Spleen (tissue), 7 donors: ENCODE measurements around the gene CCND2.

ENCODE experiments used
- POLR2A ChIP-seq, 3 donors: fragments of 450-650 bp; IDR thresholded peaks; one replicate each; pipeline ENCODE4 v1.5.1; 2017; ENCODE audit warnings: antibody characterized with exemption in 3 of 3, mild to moderate bottlenecking in 1 of 3
- POLR2AphosphoS5 ChIP-seq, 3 donors: sonication (generic); formaldehyde crosslinking; IDR thresholded peaks; one replicate each; pipeline ENCODE4 v1.5.1; 2017; ENCODE audit warnings: antibody characterized with exemption in 3 of 3
- TF ChIP-seq, protein P1 (sequence below), 11 experiments: fragments of 200-600 bp in 7 of 11; fragments of 450-650 bp in 4 of 11; sonication (generic) in 4 of 11; IDR thresholded peaks in 8 of 11; conservative IDR thresholded peaks in 3 of 11; 1 replicate in 7 of 11; 2 replicates in 4 of 11; pipeline versions ENCODE4 v1.4.0 to v1.8.0; 2016 to 2021; ENCODE audit warnings: antibody characterized with exemption in 11 of 11, inconsistent platforms in 4 of 11, mild to moderate bottlenecking in 1 of 11
- donor health status: DM: no; HTN: no; CAD: no; lungs with moderate emphysema.
- donor health status: DM: no; HTN: no; CAD: no.
- donor health status: DM: no; HTN: no; CAD: no.

DNA sequence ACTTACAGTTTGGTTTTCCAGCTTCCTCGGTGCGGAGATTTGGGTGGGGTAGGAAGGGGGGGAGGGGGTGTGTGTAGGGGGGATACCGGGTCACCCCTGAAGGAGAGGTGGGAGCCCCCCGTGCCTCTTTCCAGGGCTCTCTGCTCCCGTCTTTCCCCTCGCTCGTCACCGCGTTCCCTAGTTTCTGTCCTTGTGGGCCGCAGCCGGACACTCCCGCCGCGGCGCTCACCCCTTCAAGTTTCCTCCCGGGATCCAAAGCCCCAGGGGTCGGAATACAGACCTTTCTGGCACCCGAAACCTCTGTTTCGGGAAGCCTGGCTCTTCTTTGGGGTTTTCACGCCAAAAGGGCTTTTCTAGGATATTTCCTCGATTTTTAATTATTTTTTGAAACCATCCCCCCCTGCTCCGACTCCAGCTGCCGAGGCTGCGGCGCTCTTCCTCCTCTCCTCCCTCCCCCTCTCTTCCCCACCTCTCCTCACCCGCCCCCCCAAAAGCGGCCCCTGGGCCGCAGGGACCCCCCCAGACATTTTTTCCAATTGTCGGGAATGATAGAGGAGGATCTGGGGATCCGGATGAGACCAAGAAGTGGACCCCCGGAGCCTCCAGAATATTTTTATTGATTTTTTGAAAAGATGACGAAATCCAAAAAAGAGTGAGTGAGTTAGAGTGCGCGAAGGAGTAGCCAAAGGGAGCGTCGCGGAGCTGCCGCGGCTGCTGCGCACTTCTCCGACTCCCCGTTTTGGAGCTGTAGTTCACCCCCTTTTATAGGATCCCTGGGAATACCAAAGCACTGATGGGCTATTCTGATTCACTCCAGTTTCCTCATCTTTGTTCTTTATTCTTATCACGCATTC is 1.7 kb downstream of the CCND2 start:
- no peak for TF ChIP-seq POLR2A (IDR thresholded peaks at IDR 0.05)
- TF ChIP-seq, protein P1, sequence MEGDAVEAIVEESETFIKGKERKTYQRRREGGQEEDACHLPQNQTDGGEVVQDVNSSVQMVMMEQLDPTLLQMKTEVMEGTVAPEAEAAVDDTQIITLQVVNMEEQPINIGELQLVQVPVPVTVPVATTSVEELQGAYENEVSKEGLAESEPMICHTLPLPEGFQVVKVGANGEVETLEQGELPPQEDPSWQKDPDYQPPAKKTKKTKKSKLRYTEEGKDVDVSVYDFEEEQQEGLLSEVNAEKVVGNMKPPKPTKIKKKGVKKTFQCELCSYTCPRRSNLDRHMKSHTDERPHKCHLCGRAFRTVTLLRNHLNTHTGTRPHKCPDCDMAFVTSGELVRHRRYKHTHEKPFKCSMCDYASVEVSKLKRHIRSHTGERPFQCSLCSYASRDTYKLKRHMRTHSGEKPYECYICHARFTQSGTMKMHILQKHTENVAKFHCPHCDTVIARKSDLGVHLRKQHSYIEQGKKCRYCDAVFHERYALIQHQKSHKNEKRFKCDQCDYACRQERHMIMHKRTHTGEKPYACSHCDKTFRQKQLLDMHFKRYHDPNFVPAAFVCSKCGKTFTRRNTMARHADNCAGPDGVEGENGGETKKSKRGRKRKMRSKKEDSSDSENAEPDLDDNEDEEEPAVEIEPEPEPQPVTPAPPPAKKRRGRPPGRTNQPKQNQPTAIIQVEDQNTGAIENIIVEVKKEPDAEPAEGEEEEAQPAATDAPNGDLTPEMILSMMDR (IDR thresholded peaks at IDR 0.05 in 8 of 11, conservative IDR thresholded peaks at IDR 0.05 in 3 of 11) = no peak
- no peak for TF ChIP-seq POLR2AphosphoS5 (IDR thresholded peaks at IDR 0.05)
